HG02852 (cell line): ENCODE measurements around the gene TRAF3.
"Not testable (repeated sequence)": the region's sequence is repeated elsewhere in the genome, so short reads cannot be mapped to it uniquely, and the experiment has no call there.

ENCODE experiments used
- ATAC-seq: cut with Tn5 transposase; IDR thresholded peaks from one replicate; pipeline ENCODE4 v1.9.1; 2021; ENCODE audit warnings: mild to moderate bottlenecking, moderate library complexity; ENCODE audit not compliant: unreplicated experiment

The TRAF3 gene

GRCh38 chr14:102826751-102827675, 49.8 kb downstream of the TRAF3 start:
- no peak for ATAC-seq

DNA sequence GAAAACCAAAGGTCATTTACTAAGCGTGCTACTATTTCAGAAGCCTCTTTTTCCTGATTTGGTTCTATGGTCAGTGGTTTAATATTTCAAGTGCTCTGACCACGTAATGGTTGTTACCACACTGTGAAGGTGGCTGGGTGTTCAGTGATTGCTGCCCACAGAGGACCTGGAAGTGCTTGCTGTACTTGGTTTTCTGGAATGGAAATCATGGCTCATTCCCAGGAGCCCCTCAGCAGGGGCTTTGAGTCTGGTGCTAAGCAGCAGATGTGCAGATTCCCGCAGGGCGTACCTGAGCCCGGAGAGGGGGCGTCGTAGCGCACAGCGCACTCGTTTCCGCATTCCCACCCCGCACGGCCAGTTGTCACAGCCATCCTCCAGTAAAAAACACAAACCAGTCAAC, 50.5 kb downstream of the TRAF3 start:
- ATAC-seq = no peak

DNA sequence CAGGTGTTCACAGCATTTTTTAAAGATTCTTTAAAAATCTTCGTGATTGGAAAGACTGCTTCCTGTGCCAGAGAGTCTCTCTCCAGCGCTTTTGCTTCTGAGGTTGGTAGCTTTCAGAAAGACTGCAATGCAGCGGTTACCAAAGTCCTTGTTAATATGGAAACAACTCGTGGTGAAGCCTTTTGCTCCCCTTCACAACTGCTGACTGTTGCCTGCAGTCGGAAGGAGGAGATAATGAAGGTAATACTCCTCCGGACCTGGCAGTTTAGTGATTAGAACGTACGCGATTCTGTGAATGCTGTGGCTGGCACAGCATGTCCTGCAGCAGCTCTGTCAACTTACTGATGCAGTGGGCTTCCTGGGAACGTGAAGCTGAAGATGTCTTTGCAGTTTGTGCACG, 50.9 kb downstream of the TRAF3 start:
- ATAC-seq = no peak

DNA sequence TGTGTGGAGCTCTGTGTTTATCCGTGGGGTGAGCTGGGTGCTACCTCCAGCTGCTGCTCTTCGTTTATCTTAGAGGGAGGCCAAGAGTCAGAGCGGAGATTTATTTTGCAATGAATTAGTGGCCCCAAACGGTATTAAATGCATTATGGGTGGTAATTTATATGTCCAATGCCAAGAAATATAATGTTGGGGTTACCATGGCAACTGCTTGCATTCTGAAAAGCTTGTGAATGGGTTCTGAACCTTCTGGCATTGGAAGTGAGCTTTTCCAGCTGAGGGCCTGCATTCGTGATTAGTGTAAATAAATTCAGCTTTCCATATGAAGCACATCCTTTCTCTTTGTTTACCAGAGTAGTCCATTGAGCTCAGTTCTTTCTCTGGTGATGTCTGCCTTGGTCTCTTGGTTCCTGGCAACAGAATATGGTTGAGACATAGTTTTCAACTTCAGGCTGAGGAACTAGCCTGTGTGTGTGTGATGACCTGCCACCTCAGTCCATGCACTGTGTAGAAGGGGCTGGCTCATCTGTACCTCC, 51.8 kb downstream of the TRAF3 start:
- ATAC-seq = no peak

DNA sequence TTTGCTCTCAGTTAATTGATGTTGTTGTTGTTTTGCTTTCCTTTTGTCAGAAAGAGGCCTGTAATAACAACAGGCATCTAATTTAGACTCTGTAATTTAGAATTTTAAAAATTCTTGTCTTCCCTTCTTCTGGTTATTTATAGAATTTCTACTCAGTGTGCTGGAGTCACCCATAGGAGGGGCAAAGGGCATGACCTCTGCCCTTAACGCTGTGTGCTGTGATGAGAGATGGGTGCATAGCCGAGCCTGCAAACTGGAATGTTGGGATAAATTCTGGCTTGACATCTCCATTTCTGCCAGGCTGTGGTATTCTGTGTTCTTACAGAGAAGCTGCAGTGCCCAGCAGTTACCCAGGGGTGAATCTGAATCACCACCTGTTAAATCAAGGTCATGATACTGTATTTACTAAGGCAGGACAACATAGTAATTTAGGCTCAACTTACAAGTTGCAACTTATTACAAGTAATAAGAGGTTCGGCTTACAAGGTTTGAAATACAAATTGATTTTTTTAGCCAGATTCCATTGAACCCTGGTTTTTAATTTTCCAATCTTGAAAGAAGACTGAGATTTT, 53.3 kb downstream of the TRAF3 start:
- no peak for ATAC-seq

DNA sequence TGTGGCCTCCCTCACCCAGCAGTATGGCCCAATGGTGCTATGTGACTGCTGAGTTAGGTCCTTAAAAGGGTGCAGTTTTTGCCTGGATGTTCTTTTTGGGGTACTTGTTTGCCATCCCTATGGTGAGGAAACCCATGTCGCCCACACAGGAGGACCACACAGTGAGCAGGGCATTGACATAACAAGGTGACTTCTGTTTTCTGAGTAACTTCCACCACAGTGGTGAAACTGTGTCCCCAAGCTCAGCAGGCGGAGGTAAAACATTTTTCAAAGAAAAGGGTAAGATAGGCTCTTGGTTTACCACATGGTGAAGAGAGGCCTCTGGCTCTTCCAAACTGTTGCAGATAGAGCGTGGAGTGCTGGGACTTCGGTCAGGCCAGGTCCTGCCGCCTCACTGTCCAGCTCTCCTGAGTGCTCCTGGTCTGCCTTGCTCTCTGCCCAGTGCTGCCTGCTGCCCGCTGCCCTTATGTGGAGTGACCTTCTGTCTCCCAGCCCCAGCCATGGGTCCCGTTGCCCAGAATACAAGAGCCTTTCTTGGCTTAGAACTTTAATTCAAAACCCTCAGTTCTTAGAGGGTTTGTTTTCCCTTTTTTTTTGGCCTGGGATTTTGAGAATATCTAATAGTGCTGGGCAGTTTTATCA, 54.0 kb downstream of the TRAF3 start:
- ATAC-seq = no peak

GRCh38 chr14:102833341-102833740, 56.1 kb downstream of the TRAF3 start:
- ATAC-seq = no peak

DNA sequence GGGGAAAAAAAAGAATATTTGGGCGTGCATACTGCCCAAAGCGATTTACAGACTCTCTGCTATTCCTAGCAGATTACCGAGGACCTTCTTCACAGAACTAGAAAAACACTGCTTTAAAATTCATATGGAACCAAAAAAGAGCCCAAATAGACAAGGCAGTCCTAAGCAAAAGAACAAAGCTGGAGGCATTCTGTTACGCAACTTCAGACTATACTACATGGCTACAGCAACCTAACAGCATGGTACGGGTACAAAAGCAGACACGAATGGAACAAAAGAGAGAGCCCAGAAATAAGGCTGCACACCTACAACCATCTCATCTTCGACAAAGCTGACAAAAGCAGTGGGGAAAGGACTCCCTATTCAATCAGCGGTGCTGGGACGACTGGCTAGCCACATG, 56.7 kb downstream of the TRAF3 start:
- ATAC-seq = no peak

DNA sequence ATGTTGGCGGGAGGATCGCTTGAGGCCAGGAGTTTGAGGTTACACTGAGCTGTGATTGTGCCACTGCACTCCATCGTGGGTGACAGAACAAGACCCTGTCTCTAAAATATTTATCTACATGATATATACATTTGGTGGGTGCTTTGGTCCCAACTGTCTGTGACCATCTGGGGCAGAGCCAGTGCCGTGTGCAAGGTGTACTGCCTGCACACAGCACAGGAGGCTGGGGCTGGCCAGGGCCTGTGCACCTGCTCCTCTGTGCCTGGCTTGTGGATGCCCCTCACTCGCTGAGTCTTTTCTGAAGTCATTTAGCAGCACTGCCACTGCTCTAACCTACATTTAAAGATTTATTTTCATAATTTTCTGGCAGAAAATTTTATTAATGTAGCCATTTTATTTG, 58.7 kb downstream of the TRAF3 start:
- no peak for ATAC-seq

DNA sequence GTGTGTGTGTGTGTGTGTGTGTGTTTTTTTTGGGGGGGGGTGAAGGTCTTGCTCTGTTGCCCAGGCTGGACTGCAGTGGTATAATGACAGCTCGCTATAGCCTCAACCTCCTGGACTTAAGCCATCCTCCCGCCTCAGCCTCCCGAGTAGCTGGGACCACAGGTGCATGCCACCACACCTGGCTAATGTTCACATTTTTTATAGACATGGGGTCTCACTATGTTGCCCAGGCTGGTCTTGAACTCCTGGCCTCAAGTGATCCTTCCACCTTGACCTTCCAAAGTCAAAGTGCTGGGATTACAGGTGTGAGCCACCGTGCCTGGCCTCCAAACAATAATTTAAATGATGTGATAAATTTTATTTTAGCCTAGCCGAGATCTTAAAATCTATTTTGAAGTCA, 59.9 kb downstream of the TRAF3 start:
- not testable (repeated sequence) for ATAC-seq

- no peak for ATAC-seq
Measured at GRCh38 chr14:102838501-102838900, 61.3 kb downstream of the TRAF3 start.

DNA sequence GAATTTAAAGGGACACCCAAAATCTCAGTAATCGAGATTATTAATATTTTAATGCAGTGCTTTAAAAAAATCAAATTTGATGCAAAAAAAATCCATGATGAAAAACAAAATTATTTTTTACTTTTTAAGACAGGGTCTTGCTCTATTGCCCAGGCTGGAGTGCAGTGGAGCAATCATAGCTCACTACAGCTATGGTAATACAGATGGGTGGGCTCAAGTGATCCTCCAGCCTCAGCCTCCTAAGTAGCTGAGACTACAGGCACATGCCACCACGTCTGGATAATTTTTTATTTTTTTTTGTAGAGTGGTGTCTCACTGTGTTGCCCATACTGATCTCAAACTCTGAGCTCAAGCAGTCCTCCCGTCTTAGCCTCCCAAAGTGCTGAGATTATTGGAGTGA, 62.9 kb downstream of the TRAF3 start:
- no peak for ATAC-seq

DNA sequence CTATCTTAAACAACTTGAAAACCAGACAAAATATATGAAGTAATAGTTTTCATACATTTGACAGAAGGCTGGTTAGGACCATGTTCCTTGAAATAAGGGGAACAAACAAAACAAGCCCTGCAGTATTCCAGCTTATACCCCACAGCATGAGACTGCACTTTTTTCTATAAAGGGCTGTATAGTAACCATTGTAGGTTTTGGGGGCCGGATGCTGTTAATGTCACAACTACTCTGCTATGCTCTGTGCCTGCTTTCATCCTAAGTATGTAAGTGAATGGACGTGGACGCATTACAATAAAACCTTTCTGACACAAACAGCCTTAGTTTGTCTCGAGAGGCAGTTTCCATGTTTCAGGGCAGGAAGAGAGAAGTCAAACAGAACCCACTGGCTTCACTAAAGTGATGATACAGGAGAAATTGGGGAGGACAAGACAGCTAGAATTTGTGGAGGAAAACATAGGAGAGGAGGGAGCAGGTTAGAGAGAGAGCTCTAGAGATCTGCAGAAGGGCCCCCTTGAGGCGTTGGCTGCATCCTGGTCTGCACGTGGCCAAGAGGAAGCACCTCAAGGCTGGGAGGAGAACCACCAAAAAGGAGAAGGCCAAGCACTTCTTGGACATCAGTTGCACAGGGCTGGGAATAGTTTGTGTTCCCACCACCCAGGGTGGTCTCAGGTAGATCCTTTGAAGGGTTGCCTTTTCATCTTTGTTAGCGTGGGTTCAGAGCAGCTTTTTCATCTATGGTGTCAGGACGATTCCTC, 63.7 kb downstream of the TRAF3 start:
- ATAC-seq = no peak

DNA sequence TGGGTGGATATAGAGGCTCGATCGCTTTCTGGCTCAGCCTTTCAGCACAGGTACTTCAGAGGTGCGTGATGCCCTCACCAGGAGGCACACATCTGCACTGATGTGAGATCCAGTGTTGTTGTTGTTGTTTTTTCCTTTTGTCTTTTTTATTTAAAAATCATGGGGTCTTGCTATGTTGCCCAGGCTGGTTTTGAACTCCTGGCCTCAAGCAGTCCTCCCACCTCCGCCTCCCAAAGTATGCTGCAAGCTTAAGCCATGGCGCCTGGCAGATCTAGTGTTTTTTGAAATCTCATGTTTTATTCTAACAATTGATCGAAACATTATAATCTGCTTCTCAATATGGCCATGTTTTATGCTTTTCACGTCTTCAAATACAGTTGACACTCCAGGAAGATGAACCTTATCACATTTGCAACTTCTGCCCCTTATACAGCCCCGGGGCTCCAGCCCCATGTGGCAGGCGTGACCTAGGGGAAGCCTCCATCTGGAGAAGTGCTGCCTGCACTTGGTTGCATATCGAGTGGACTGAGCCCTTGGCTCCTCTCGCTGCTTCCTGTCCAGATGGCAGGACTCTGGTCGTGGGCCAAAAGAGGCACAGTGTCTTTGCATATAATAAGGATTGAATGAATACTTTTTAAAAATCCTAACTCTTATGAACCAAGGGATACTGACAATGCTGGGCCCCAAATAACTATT, 71.7 kb downstream of the TRAF3 start:
- no peak for ATAC-seq

GRCh38 chr14:102849526-102850379, 72.5 kb downstream of the TRAF3 start:
- ATAC-seq = no peak

DNA sequence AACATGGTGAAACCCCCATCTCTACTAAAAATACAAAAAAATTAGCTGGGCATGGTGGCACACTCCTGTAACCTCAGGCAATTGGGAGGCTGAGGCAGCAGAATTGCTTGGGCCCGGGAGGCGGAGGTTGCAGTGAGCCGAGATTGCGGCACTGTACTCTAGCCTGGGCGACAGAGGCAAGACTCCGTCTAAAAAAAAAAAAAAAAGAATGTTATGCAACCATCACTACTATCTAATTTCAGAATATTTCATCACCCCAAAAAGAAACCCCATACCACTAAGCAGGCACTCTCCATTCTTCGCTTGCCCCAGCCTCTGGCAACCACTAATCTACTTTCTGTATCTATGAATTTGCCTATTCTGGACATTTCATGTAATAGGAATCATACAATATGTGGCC, 76.4 kb downstream of the TRAF3 start:
- no peak for ATAC-seq

GRCh38 chr14:102854091-102854703, 76.9 kb downstream of the TRAF3 start:
- no peak for ATAC-seq

- no peak for ATAC-seq
Measured at GRCh38 chr14:102856179-102856578, 78.9 kb downstream of the TRAF3 start.

GRCh38 chr14:102857444-102857843, 80.2 kb downstream of the TRAF3 start:
- ATAC-seq = no peak
